Uterus (tissue), 4 donors: ENCODE data around the gene CLDND2. TPM values are rescaled to one million over a fixed set of nuclear protein-coding genes. Genes with fewer than 3 reads are reported as not detected.

Source experiments
- DNase-seq, 2 donors: peaks; one replicate each; pipeline ENCODE4 v3.0.0-alpha.2; 2019 to 2020
- H3K27ac ChIP-seq, 2 donors: fragments of 200-600 bp; sonication (generic); 1 replicate in 1 of 2; 2 replicates in 1 of 2; pipeline ENCODE4 v1.5.1; 2016 to 2018
- H3K27me3 ChIP-seq, 2 donors: fragments of 200-600 bp; sonication (generic); one replicate each; pipeline ENCODE4 v1.5.1; 2018 to 2019; ENCODE audit warnings: control low read depth in 1 of 2
- H3K36me3 ChIP-seq, 2 donors: fragments of 200-600 bp; sonication (generic); one replicate each; pipeline ENCODE4 v1.5.1; 2019; ENCODE audit warnings: control low read depth in 1 of 2
- H3K4me1 ChIP-seq, 2 donors: fragments of 200-600 bp; sonication (generic); one replicate each; pipeline ENCODE4 v1.5.1; 2018 to 2019; ENCODE audit warnings: control low read depth in 1 of 2
- H3K4me3 ChIP-seq, 2 donors: fragments of 200-600 bp; sonication (generic); 1 replicate in 1 of 2; 2 replicates in 1 of 2; pipeline ENCODE4 v1.5.1; 2018 to 2019; ENCODE audit warnings: mild to moderate bottlenecking in 1 of 2
- H3K9me3 ChIP-seq, 2 donors: fragments of 200-600 bp; sonication (generic); one replicate each; pipeline ENCODE4 v1.5.1; 2019; ENCODE audit warnings: control low read depth in 1 of 2
- CTCF ChIP-seq, 4 experiments: fragments of 200-600 bp in 2 of 4; fragments of 450-650 bp in 2 of 4; sonication (generic) in 2 of 4; IDR thresholded peaks; one replicate each; pipeline ENCODE4 v1.5.1; 2016 to 2019; ENCODE audit warnings: antibody characterized with exemption in 4 of 4, mild to moderate bottlenecking in 2 of 4, moderate library complexity in 1 of 4
- POLR2A ChIP-seq, 2 donors: fragments of 450-650 bp; IDR thresholded peaks; one replicate each; pipeline ENCODE4 v1.6.1; 2016; ENCODE audit warnings: antibody characterized with exemption in 2 of 2, mild to moderate bottlenecking in 1 of 2, moderate library complexity in 1 of 2
- intact Hi-C: fragments of 100-400 bp; cut with DNase I; formaldehyde crosslinking; loops from one replicate; pipeline ENCODE4 v1.15.1; 2023; ENCODE audit warnings: low total_unique reads
- total RNA-seq, 4 donors: library from RNA; depleted of rRNA in 3 of 4; stranded (reverse); fragments of >200 nt in 3 of 4; gene quantifications; one replicate each; pipeline versions ENCODE4 v1.1.0 to v1.2.4, GENCODE V29; 2014 to 2023
- donor health status: DM: yes; HTN: yes; CAD: no.

The CLDND2 gene
- total RNA-seq, 4 donors from 2014 or later = 1.2 TPM; not detected in 3

GRCh38 chr19:51380379-51380778 lies 11.6 kb upstream of the CLDND2 start:
- Histone ChIP-seq H3K4me3 (no peak overlapping the region), H3K4me1 (no peaks in the 10 kb centered on the region), H3K9me3 (no peaks in the 10 kb centered on the region), H3K27ac (no peak overlapping the region), H3K36me3 (no peaks in the 10 kb centered on the region), H3K27me3 (no peaks in the 10 kb centered on the region)
- no peak for DNase-seq
- TF ChIP-seq CTCF (IDR thresholded peaks at IDR 0.05) (no peak), POLR2A (IDR thresholded peaks at IDR 0.05) (no peak)
- intact Hi-C loops = no loop called here

GRCh38 chr19:51377422-51377821 lies 8.6 kb upstream of the CLDND2 start:
- no peak overlapping the region for H3K4me3 ChIP-seq
- no peaks in the 10 kb centered on the region for H3K36me3 ChIP-seq
- no peaks in the 10 kb centered on the region for H3K9me3 ChIP-seq
- H3K4me1 ChIP-seq = no peaks in the 10 kb centered on the region
- DNase-seq = no peak
- H3K27ac ChIP-seq = no peak overlapping the region
- TF ChIP-seq POLR2A (IDR thresholded peaks at IDR 0.05) (no peak), CTCF (IDR thresholded peaks at IDR 0.05) (no peak)
- intact Hi-C loops = no loop called here
- H3K27me3 ChIP-seq = no peaks in the 10 kb centered on the region

DNA sequence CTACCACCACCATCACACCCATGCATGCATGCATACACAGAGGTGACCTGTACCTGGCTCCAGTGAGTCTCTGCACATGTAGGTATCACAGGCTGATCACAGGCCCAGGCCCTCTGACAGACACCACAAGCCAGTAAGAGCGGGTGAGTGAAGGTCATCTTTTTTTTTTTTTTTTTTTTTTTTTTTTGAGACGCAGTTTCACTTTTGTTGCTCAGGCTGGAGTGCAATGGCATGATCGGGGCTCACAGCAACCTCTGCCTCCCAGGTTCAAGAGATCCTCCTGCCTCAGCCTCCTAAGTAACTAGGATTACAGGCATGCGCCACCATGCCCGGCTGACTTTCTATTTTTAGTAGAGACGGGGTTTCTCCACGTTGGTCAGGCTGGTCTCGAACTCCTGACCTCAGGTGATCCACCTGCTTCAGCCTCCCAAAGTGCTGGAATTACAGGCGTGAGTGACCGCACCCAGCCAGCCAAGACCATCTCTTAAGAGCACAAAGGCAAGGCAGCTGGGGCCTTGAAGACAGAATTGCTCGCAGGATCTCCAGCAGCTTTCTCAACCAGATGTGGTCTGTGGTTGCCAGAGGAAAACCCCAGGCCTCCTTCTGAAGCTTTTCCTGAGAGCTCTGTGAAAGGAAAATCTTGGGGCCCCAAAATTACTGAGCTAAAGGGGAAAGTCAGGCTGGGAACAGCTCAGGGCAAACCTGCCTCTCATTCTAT lies 6.9 kb upstream of the CLDND2 start:
- no peak for DNase-seq
- TF ChIP-seq POLR2A (IDR thresholded peaks at IDR 0.05) (no peak), CTCF (IDR thresholded peaks at IDR 0.05) (no peak)

DNA sequence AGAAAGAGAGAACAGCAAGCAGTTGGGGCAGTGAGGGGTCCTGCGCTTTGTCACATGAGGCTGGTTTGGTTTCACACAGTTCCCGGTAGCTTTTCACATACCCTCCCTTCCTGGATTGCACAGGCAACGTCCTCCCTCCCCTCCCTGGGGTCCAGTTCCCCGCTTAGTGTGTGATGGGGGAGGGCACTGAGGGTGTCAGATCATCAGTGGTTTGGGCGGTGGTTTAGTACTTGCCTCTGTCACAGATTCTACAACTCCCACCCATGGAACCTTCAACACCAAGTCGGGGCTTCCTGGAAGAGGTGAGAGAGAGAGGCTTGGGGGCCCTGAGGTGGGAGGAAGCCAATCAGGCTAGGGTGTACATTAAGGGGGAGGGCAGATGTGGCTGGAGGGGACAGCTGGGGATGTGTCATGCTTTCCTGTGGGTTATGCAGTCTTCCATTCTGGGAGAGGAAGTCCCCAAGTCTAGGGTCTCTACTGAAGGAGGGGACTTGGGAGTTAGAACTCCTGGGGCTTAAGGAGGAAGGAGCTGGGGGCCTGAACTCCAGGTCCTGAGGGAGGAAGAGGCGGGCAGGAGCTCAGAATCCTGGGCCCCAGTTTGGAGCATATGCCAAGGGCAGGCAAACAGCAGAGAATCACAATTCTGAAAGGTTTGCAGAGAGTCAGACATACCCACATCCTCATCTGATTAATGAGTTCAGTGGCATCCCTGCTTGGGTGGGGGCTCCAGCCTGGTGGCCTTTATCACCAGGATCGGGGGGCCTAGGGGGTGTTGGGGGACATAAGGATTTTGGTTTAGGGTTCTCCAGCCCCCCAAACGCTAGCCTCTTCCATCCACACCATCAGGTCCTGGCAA lies 4.1 kb upstream of the CLDND2 start, which contains the start of gene NKG7:
Gene NKG7 (minus strand): TSS at position 6 of the 856 bp plus-strand sequence. CDS start 119 bp downstream, outside the sequence.
- no peak for DNase-seq
- no peak for TF ChIP-seq CTCF (IDR thresholded peaks at IDR 0.05)
- TF ChIP-seq POLR2A (IDR thresholded peaks at IDR 0.05) = no peak
- H3K36me3 ChIP-seq = no peaks in the 10 kb centered on the region
- intact Hi-C loops = no loop called here
- no peaks in the 10 kb centered on the region for H3K9me3 ChIP-seq
- H3K27ac ChIP-seq = no peak within 1 kb of the TSS
- no peaks in the 10 kb centered on the region for H3K4me1 ChIP-seq
- no peaks in the 10 kb centered on the region for H3K27me3 ChIP-seq
- H3K4me3 ChIP-seq = no peak within 1 kb of the TSS

More for the DNA sequence above, 6.9 kb upstream of the CLDND2 start:
- intact Hi-C loops = no loop called here
- H3K27ac ChIP-seq = no peak overlapping the region
- no peaks in the 10 kb centered on the region for H3K9me3 ChIP-seq
- no peaks in the 10 kb centered on the region for H3K4me1 ChIP-seq
- H3K4me3 ChIP-seq = no peak overlapping the region
- no peaks in the 10 kb centered on the region for H3K36me3 ChIP-seq
- H3K27me3 ChIP-seq = no peaks in the 10 kb centered on the region
